IPS-18a (cell line): ENCODE measurements around the gene TSPAN11.

Experiments used
- H3K27ac ChIP-seq: one replicate; pipeline ENCODE4 v1.5.1; 2013; ENCODE audit warnings: low read length
- H3K27me3 ChIP-seq: one replicate; pipeline ENCODE4 v1.6.1; 2013; ENCODE audit warnings: mild to moderate bottlenecking, low read length; ENCODE audit not compliant: control insufficient read depth, insufficient read depth
- H3K36me3 ChIP-seq: one replicate; pipeline ENCODE4 v1.6.1; 2013; ENCODE audit warnings: low read depth, low read length; ENCODE audit not compliant: control insufficient read depth
- H3K4me1 ChIP-seq: one replicate; pipeline ENCODE4 v1.6.1; 2013; ENCODE audit warnings: low read depth, low read length; ENCODE audit not compliant: control insufficient read depth
- H3K4me3 ChIP-seq: one replicate; pipeline ENCODE4 v1.5.1; 2013; ENCODE audit warnings: low read length
- H3K9ac ChIP-seq: one replicate; pipeline ENCODE4 v1.6.1; 2013; ENCODE audit warnings: mild to moderate bottlenecking, low read length, moderate library complexity
- H3K9me3 ChIP-seq: one replicate; pipeline ENCODE4 v1.6.1; 2013; ENCODE audit warnings: low read depth, low read length; ENCODE audit not compliant: control insufficient read depth

TSPAN11 gene

DNA sequence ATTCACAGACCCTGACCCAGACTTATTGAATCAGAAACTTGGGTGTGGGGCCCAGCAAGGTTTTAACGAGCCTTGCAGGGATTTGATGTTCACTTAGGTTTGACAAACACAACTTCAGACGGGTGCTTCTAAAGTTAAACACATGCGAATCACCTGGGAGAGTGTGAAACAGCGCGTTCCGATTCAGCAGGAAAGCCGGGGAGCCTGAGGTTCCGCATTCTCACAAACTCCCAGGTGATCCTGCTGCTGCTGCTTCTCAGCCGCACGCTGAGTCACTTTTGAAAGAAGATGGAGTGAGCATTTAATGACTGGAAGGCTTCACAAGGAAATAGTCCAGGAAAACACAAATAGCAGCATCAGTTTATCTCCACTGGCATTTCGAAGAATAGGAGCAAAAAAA lies 102.9 kb downstream of the TSPAN11 start:
- Histone ChIP-seq H3K36me3 (no peaks in the 10 kb centered on the region), H3K27ac (no peak overlapping the region), H3K9me3 (no peaks in the 10 kb centered on the region), H3K9ac (no peak overlapping the region), H3K4me1 (no peaks in the 10 kb centered on the region), H3K4me3 (no peak overlapping the region), H3K27me3 (no peaks in the 10 kb centered on the region)

GRCh38 chr12:31029916-31030562 lies 103.5 kb downstream of the TSPAN11 start:
- no peaks in the 10 kb centered on the region for H3K27me3 ChIP-seq
- no peaks in the 10 kb centered on the region for H3K9me3 ChIP-seq
- no peak overlapping the region for H3K9ac ChIP-seq
- H3K4me3 ChIP-seq = no peak overlapping the region
- no peaks in the 10 kb centered on the region for H3K4me1 ChIP-seq
- no peak overlapping the region for H3K27ac ChIP-seq
- no peaks in the 10 kb centered on the region for H3K36me3 ChIP-seq

GRCh38 chr12:31031951-31032335 lies 105.4 kb downstream of the TSPAN11 start:
- H3K4me1 ChIP-seq = no peaks in the 10 kb centered on the region
- no peaks in the 10 kb centered on the region for H3K36me3 ChIP-seq
- no peak overlapping the region for H3K9ac ChIP-seq
- no peak overlapping the region for H3K27ac ChIP-seq
- no peaks in the 10 kb centered on the region for H3K27me3 ChIP-seq
- no peaks in the 10 kb centered on the region for H3K9me3 ChIP-seq
- no peak overlapping the region for H3K4me3 ChIP-seq

DNA sequence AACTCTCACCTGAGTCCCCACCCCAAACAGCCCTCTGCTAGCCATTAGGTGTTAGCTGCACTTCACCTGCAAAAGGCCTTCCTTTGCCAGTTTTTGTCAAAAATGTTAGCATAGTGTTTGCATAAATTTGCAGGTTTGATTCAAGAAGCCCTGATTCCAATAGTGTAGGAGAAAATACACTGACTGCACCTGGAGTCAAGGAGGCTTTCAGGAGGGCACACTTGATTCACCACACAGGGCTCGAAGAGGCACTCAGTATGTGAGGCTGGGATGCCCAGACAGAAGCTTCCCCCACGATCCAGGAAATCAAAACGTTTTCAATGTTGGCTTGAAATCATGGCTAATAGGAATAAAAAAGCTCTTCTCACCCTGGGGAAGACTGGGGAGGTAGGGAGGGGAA lies 106.6 kb downstream of the TSPAN11 start:
- no peaks in the 10 kb centered on the region for H3K4me1 ChIP-seq
- H3K27ac ChIP-seq = no peak overlapping the region

GRCh38 chr12:31033681-31034080 lies 107.1 kb downstream of the TSPAN11 start:
- H3K27ac ChIP-seq = no peak overlapping the region
- H3K9me3 ChIP-seq = no peaks in the 10 kb centered on the region
- H3K4me3 ChIP-seq = no peak overlapping the region
- no peaks in the 10 kb centered on the region for H3K4me1 ChIP-seq
- H3K9ac ChIP-seq = no peak overlapping the region
- H3K36me3 ChIP-seq = no peaks in the 10 kb centered on the region
- H3K27me3 ChIP-seq = no peaks in the 10 kb centered on the region

More for the DNA sequence above, 106.6 kb downstream of the TSPAN11 start:
- H3K9me3 ChIP-seq = no peaks in the 10 kb centered on the region
- no peak overlapping the region for H3K4me3 ChIP-seq
- H3K36me3 ChIP-seq = no peaks in the 10 kb centered on the region
- H3K27me3 ChIP-seq = no peaks in the 10 kb centered on the region
- H3K9ac ChIP-seq = no peak overlapping the region

- Histone ChIP-seq H3K4me3 (no peak overlapping the region), H3K36me3 (no peaks in the 10 kb centered on the region)
Observed at GRCh38 chr12:31034372-31034771, 107.8 kb downstream of the TSPAN11 start.

GRCh38 chr12:31035226-31035625 lies 108.7 kb downstream of the TSPAN11 start:
- Histone ChIP-seq H3K4me1 (no peaks in the 10 kb centered on the region), H3K4me3 (no peak overlapping the region), H3K36me3 (no peaks in the 10 kb centered on the region), H3K27ac (no peak overlapping the region), H3K27me3 (no peaks in the 10 kb centered on the region), H3K9ac (no peak overlapping the region), H3K9me3 (no peaks in the 10 kb centered on the region)

More at GRCh38 chr12:31034372-31034771, 107.8 kb downstream of the TSPAN11 start:
- Histone ChIP-seq H3K9me3 (no peaks in the 10 kb centered on the region), H3K27me3 (no peaks in the 10 kb centered on the region), H3K9ac (no peak overlapping the region), H3K4me1 (no peaks in the 10 kb centered on the region), H3K27ac (no peak overlapping the region)

DNA sequence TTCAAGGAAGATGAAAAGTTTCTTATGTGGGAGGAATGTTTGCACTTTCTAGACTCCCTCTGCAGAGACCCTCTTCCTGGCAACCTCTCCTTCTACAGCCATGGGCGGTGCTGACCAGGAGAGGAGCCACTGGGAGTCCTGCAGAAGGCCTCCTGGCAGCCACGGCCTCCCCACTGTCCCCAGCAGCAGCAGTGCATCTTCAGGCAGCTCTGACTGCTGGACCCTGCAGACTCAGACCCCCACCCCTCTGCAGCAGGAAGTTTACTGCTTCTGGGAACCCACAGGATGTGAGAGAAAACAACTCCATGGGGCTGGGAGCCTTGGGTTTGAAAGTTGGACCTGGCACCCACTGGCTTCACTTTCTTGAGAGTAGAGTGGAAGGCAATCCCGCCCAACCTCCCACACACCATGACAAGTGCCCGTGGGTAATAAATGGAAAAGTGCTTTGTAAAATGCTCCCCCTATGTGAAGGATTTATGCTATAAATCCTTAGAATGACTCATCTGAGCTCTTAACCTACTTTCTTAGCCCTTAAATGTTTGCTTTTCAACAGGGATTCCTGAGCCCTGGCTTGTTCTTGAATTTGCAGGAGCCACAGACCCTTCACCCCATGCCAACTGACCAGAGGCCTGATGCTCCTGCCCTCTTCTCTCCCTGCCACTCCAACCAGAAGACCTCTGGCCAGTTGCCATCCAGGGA lies 109.6 kb downstream of the TSPAN11 start:
- Histone ChIP-seq H3K9me3 (no peaks in the 10 kb centered on the region), H3K4me3 (no peak overlapping the region)

GRCh38 chr12:31037028-31037427 lies 110.5 kb downstream of the TSPAN11 start:
- no peak overlapping the region for H3K9ac ChIP-seq
- no peaks in the 10 kb centered on the region for H3K4me1 ChIP-seq
- H3K36me3 ChIP-seq = no peaks in the 10 kb centered on the region
- H3K27ac ChIP-seq = no peak overlapping the region
- H3K4me3 ChIP-seq = no peak overlapping the region
- no peaks in the 10 kb centered on the region for H3K9me3 ChIP-seq
- H3K27me3 ChIP-seq = no peaks in the 10 kb centered on the region

More for the DNA sequence above, 109.6 kb downstream of the TSPAN11 start:
- no peaks in the 10 kb centered on the region for H3K27me3 ChIP-seq
- H3K36me3 ChIP-seq = no peaks in the 10 kb centered on the region
- no peak overlapping the region for H3K27ac ChIP-seq
- H3K4me1 ChIP-seq = no peaks in the 10 kb centered on the region
- H3K9ac ChIP-seq = no peak overlapping the region

GRCh38 chr12:31037931-31038330 lies 111.4 kb downstream of the TSPAN11 start:
- H3K27me3 ChIP-seq = no peaks in the 10 kb centered on the region
- no peak overlapping the region for H3K9ac ChIP-seq
- no peaks in the 10 kb centered on the region for H3K9me3 ChIP-seq
- no peak overlapping the region for H3K4me3 ChIP-seq
- no peaks in the 10 kb centered on the region for H3K36me3 ChIP-seq
- no peak overlapping the region for H3K27ac ChIP-seq
- no peaks in the 10 kb centered on the region for H3K4me1 ChIP-seq

- Histone ChIP-seq H3K27ac (no peak overlapping the region), H3K4me1 (no peaks in the 10 kb centered on the region), H3K27me3 (no peaks in the 10 kb centered on the region), H3K9ac (no peak overlapping the region), H3K9me3 (no peaks in the 10 kb centered on the region), H3K4me3 (no peak overlapping the region), H3K36me3 (no peaks in the 10 kb centered on the region)
Observed at GRCh38 chr12:31041033-31041564, 114.6 kb downstream of the TSPAN11 start.
